ENCODE measurements around the gene RGS11. TPM values are rescaled to one million over a fixed set of nuclear protein-coding genes. Genes with fewer than 3 reads are reported as not detected.
"Not testable (repeated sequence)": the region's sequence is repeated elsewhere in the genome, so short reads cannot be mapped to it uniquely, and the experiment has no call there.

Gene RGS11
- total RNA-seq, 3 donors from 2014 or later = 3.1 to 7.5 (median 5.9) TPM

DNA sequence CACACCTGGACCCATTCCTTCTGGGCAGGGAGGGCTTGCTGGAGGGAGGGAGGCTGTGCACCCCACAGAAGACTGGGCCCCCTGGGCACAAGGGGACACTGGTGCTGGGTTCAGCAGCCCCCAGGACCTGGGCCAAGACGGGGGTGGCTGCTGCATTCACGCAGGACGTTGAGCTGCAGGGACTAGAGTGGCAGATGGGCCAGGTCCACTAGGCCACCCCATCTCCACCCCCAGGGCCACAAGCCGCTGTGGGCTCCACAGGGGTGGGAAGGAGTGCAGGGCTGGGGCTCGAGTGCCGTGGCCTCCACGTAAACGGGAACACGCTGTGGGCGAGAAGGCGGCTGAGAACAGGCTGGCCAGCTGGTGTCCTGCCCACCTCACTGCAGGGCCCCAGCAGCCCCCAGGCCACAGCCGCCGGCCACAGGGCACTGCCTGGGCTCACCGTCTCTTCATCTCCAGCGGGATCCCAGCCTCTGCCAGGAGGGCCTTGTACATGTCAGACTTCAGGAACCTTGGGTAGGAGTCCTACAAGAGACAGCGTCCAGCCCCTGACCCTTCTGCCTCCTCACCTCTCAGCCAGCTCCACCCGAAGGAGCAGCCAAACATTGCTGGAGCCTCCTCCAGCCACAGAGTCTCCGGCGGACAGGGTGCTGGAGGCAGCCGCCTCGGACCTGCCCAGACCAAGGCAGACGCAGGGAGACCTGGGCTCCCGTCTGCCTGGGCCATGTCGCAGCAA is 6.5 kb downstream of the RGS11 start:
- Histone ChIP-seq H3K27ac (no peak overlapping the region), H3K27me3 (no peaks in the 10 kb centered on the region), H3K4me3 (no peak overlapping the region), H3K9me3 (no peaks in the 10 kb centered on the region), H3K36me3 (no peaks in the 10 kb centered on the region), H3K4me1 (no peaks in the 10 kb centered on the region)
- TF ChIP-seq, protein P1, sequence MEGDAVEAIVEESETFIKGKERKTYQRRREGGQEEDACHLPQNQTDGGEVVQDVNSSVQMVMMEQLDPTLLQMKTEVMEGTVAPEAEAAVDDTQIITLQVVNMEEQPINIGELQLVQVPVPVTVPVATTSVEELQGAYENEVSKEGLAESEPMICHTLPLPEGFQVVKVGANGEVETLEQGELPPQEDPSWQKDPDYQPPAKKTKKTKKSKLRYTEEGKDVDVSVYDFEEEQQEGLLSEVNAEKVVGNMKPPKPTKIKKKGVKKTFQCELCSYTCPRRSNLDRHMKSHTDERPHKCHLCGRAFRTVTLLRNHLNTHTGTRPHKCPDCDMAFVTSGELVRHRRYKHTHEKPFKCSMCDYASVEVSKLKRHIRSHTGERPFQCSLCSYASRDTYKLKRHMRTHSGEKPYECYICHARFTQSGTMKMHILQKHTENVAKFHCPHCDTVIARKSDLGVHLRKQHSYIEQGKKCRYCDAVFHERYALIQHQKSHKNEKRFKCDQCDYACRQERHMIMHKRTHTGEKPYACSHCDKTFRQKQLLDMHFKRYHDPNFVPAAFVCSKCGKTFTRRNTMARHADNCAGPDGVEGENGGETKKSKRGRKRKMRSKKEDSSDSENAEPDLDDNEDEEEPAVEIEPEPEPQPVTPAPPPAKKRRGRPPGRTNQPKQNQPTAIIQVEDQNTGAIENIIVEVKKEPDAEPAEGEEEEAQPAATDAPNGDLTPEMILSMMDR (IDR thresholded peaks at IDR 0.05) = no peak
- TF ChIP-seq POLR2A (IDR thresholded peaks at IDR 0.05) (no peak), POLR2AphosphoS5 (IDR thresholded peaks at IDR 0.05) (no peak)
- DNase-seq (ENCODE audit: low spot score in 2 of 2) = no peak
- intact Hi-C loops (cut with DNase I; ENCODE audit: low total_unique reads) = no loop called here

DNA sequence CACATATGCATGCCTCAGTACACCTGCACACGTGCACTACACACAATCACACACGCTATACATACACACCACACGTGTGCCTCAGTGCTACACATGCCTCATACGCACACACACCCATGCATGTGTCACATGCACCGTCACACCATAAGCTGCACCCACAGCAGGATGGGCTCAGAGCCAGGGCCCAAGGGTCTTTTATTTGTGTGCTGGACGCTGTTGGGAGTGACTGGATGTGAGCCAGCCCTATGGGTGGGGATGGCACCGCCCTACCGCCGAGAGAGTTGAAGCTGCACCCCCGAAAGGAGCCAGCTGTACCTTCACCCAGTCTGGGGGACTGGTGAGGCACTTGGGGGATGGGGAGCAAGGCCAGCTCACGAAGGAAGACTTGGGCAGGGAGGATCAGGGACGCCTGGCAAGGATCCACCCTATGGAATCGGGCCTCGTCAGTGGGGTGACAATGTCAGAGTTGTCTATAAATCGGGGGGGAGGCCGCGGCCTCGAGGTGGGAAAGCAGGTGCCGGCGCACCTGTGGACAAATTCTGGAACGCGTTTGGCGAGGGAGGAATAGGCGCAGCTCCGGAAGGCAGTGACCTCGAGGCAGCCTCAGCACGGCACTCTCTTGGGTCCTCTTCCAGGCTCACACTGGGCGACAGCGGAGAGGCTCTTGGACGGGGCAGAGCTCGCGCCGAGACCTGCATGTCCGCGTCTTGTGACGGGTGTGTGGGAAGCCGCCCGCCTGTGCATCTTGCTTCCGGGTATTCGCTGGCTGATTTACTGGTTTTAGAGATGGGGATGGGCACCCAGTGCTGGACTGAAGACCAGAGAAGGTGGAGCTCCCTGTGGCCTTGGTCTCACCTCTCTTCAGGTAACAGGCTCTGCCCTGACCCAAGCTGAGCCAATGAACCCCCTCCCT is 7.3 kb downstream of the RGS11 start:
- TF ChIP-seq POLR2A (IDR thresholded peaks at IDR 0.05) (no peak), POLR2AphosphoS5 (IDR thresholded peaks at IDR 0.05) (no peak)
- TF ChIP-seq, protein P1 (IDR thresholded peaks at IDR 0.05) = no peak
- Histone ChIP-seq H3K9me3 (no peaks in the 10 kb centered on the region), H3K27me3 (no peaks in the 10 kb centered on the region), H3K27ac (no peak overlapping the region), H3K4me1 (no peaks in the 10 kb centered on the region), H3K4me3 (peak overlapping the region in 2 of 3 donors; percentile 12 to 38), H3K36me3 (no peaks in the 10 kb centered on the region)
- intact Hi-C loops (cut with DNase I; ENCODE audit: low total_unique reads) = no loop called here
- no peak for DNase-seq (ENCODE audit: low spot score in 2 of 2)

DNA sequence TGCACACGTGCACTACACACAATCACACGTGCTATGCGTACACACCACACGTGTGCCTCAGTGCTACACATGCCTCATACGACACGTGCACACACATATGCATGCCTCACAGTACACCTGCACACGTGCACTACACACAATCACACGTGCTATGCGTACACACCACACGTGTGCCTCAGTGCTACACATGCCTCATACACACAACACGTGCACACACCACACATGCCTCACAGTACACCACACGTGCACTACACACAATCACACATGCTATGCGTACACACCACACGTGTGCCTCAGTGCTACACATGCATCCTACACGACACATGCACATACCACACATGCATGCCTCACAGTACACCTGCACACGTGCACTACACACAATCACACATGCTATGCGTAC is 8.2 kb downstream of the RGS11 start:
- H3K4me1 ChIP-seq; intact Hi-C loops (cut with DNase I; ENCODE audit: low total_unique reads); H3K27me3 ChIP-seq; H3K4me3 ChIP-seq; H3K27ac ChIP-seq; H3K9me3 ChIP-seq; DNase-seq (ENCODE audit: low spot score in 2 of 2); H3K36me3 ChIP-seq: not testable (repeated sequence)

DNA sequence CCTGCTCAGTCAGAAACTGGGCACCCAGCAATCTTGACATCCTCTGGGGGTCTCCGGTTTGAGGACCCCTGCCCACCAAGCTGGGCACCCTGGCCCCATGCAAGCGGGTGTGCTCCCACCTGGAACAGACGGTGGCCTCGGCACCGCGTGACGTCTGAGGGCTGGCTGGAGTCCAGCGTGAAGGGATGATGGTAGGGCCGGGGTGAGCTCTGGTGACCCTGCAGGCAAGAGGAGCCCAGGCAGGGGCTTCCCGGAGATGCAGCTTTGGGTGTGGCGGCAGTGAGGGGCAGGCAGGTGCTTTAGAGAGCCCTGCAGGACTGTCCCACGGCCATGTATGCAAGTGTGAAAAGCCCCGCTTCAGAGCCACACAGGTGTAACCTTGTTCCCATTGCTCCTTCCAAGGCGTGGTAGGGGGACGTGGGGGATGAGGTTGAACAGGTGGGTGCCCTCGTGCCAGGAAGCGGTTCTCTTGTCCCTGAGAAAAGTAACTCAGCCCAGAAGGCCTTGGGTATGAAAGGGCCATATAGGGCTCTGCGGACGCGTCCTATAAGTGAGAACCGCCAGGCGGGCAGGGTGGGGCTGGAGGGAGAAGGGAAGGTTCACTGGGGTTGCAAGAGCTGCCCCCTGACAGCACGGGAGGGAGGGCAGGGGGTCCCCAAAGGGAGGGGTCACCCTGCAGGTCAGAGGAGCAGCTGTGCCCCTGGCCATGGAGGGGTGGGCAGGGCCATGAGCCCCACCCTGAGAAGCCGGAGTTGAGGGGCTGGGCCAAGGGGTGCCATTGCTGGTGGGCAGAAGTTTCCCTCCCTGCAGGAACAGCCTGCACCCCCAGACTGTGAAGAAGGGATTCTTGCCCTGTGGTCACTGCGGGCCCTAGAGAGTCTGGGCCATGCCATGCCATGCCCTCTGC is 9.2 kb downstream of the RGS11 start:
- no peaks in the 10 kb centered on the region for H3K9me3 ChIP-seq

DNA sequence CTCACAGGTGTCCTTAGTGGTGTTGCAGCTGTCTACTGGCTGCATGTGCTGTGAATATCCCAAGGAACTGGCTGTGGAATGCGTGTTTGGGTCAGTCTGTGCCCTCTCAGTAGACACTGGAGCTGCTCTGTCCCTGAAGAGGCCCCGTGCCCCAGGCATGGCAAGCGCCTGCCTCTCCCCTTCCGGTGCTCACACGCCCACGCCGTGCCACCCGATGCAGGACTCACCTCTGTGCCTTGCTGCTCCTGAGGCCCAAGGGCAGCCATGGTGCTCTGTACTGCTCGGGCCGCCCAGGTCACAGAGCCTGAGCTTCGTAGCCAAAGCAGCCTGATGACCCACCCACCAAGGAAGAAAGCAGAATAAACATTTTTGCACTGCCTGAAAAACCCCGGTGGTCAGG is 10.0 kb downstream of the RGS11 start:
- intact Hi-C loops (cut with DNase I; ENCODE audit: low total_unique reads) = no loop called here

More for the DNA sequence above, 9.2 kb downstream of the RGS11 start:
- no peak for DNase-seq (ENCODE audit: low spot score in 2 of 2)
- intact Hi-C loops (cut with DNase I; ENCODE audit: low total_unique reads) = no loop called here
- TF ChIP-seq POLR2AphosphoS5 (IDR thresholded peaks at IDR 0.05) (no peak), POLR2A (IDR thresholded peaks at IDR 0.05) (no peak)
- TF ChIP-seq, protein P1 (IDR thresholded peaks at IDR 0.05) = no peak
- H3K4me3 ChIP-seq = no peak overlapping the region
- H3K27ac ChIP-seq = no peak overlapping the region
- no peaks in the 10 kb centered on the region for H3K4me1 ChIP-seq
- no peaks in the 10 kb centered on the region for H3K27me3 ChIP-seq
- H3K36me3 ChIP-seq = peaks cover 10% of the 10 kb centered on the region

More for the DNA sequence above, 10.0 kb downstream of the RGS11 start:
- H3K27me3 ChIP-seq = no peaks in the 10 kb centered on the region
- DNase-seq (ENCODE audit: low spot score in 2 of 2) = no peak
- H3K9me3 ChIP-seq = no peaks in the 10 kb centered on the region
- no peak overlapping the region for H3K27ac ChIP-seq
- TF ChIP-seq, protein P1 (IDR thresholded peaks at IDR 0.05) = no peak
- TF ChIP-seq POLR2AphosphoS5 (IDR thresholded peaks at IDR 0.05) = no peak
- TF ChIP-seq POLR2A (IDR thresholded peaks at IDR 0.05) = no peak
- H3K36me3 ChIP-seq = peaks cover 10% of the 10 kb centered on the region
- H3K4me1 ChIP-seq = no peaks in the 10 kb centered on the region
- no peak overlapping the region for H3K4me3 ChIP-seq

All from breast epithelium (tissue), 4 donors.